ENCODE data around the gene RPS27L.

The RPS27L gene

GRCh38 chr15:63157118-63157843 lies at the start of gene RPS27L:
Gene RPS27L (minus strand): TSS chr15:63157477. CDS start chr15:63157405, 72 bp downstream.
- H3K4me1 ChIP-seq (ENCODE audit: insufficient read depth, insufficient read length): no peaks in the 10 kb centered on the region
- no peaks in the 10 kb centered on the region for H3K27me3 ChIP-seq (ENCODE audit: insufficient read depth, insufficient read length)
- peaks cover 31% of the 10 kb centered on the region for H3K36me3 ChIP-seq (ENCODE audit: insufficient read depth, insufficient read length, low read length)
- H3K9me3 ChIP-seq (ENCODE audit: insufficient read depth, low read length): no peaks in the 10 kb centered on the region
- peak; percentile 94 for DNase-seq (ENCODE audit: low read depth, low spot score)
- H3K9ac ChIP-seq (ENCODE audit: insufficient read length, low read depth): peak within 1 kb of the TSS; percentile 97
- TF ChIP-seq SUZ12 (IDR thresholded peaks at IDR 0.05; ENCODE audit: extremely low read depth, insufficient read depth, insufficient read length): no peak
- TF ChIP-seq YY1 (IDR thresholded peaks at IDR 0.05; ENCODE audit: insufficient read depth, insufficient read length): no peak
- no peak for TF ChIP-seq ZNF274 (IDR thresholded peaks at IDR 0.05; ENCODE audit: low read depth, low read length)
- H3K4me3 ChIP-seq (ENCODE audit: insufficient read length, low read depth): peak within 1 kb of the TSS; percentile 85

- Histone ChIP-seq H3K36me3 (ENCODE audit: insufficient read depth, insufficient read length, low read length) (no peaks in the 10 kb centered on the region), H3K4me1 (ENCODE audit: insufficient read depth, insufficient read length) (no peaks in the 10 kb centered on the region), H3K9me3 (ENCODE audit: insufficient read depth, low read length) (no peaks in the 10 kb centered on the region), H3K9ac (ENCODE audit: insufficient read length, low read depth) (no peak overlapping the region), H3K27me3 (ENCODE audit: insufficient read depth, insufficient read length) (no peaks in the 10 kb centered on the region), H3K4me3 (ENCODE audit: insufficient read length, low read depth) (no peak overlapping the region)
- TF ChIP-seq SUZ12 (IDR thresholded peaks at IDR 0.05; ENCODE audit: extremely low read depth, insufficient read depth, insufficient read length): no peak
- no peak for TF ChIP-seq YY1 (IDR thresholded peaks at IDR 0.05; ENCODE audit: insufficient read depth, insufficient read length)
- no peak for TF ChIP-seq ZNF274 (IDR thresholded peaks at IDR 0.05; ENCODE audit: low read depth, low read length)
- no peak for DNase-seq (ENCODE audit: low read depth, low spot score)
Observed at GRCh38 chr15:63206079-63206478, 48.8 kb upstream of the RPS27L start.

GRCh38 chr15:63203451-63204090 lies 46.3 kb upstream of the RPS27L start:
- Histone ChIP-seq H3K4me3 (ENCODE audit: insufficient read length, low read depth) (no peak overlapping the region), H3K36me3 (ENCODE audit: insufficient read depth, insufficient read length, low read length) (no peaks in the 10 kb centered on the region), H3K9me3 (ENCODE audit: insufficient read depth, low read length) (no peaks in the 10 kb centered on the region), H3K9ac (ENCODE audit: insufficient read length, low read depth) (no peak overlapping the region), H3K4me1 (ENCODE audit: insufficient read depth, insufficient read length) (no peaks in the 10 kb centered on the region), H3K27me3 (ENCODE audit: insufficient read depth, insufficient read length) (no peaks in the 10 kb centered on the region)
- TF ChIP-seq SUZ12 (IDR thresholded peaks at IDR 0.05; ENCODE audit: extremely low read depth, insufficient read depth, insufficient read length) (no peak), YY1 (IDR thresholded peaks at IDR 0.05; ENCODE audit: insufficient read depth, insufficient read length) (no peak), ZNF274 (IDR thresholded peaks at IDR 0.05; ENCODE audit: low read depth, low read length) (no peak)
- no peak for DNase-seq (ENCODE audit: low read depth, low spot score)

GRCh38 chr15:63202861-63203260 lies 45.6 kb upstream of the RPS27L start:
- TF ChIP-seq SUZ12 (IDR thresholded peaks at IDR 0.05; ENCODE audit: extremely low read depth, insufficient read depth, insufficient read length) (no peak), ZNF274 (IDR thresholded peaks at IDR 0.05; ENCODE audit: low read depth, low read length) (no peak), YY1 (IDR thresholded peaks at IDR 0.05; ENCODE audit: insufficient read depth, insufficient read length) (no peak)
- no peaks in the 10 kb centered on the region for H3K27me3 ChIP-seq (ENCODE audit: insufficient read depth, insufficient read length)
- H3K36me3 ChIP-seq (ENCODE audit: insufficient read depth, insufficient read length, low read length): no peaks in the 10 kb centered on the region
- H3K4me1 ChIP-seq (ENCODE audit: insufficient read depth, insufficient read length): no peaks in the 10 kb centered on the region
- no peaks in the 10 kb centered on the region for H3K9me3 ChIP-seq (ENCODE audit: insufficient read depth, low read length)
- DNase-seq (ENCODE audit: low read depth, low spot score): no peak
- H3K4me3 ChIP-seq (ENCODE audit: insufficient read length, low read depth): no peak overlapping the region
- no peak overlapping the region for H3K9ac ChIP-seq (ENCODE audit: insufficient read length, low read depth)

- Histone ChIP-seq H3K9ac (ENCODE audit: insufficient read length, low read depth) (no peak overlapping the region), H3K9me3 (ENCODE audit: insufficient read depth, low read length) (no peaks in the 10 kb centered on the region), H3K27me3 (ENCODE audit: insufficient read depth, insufficient read length) (no peaks in the 10 kb centered on the region), H3K4me1 (ENCODE audit: insufficient read depth, insufficient read length) (no peaks in the 10 kb centered on the region), H3K4me3 (ENCODE audit: insufficient read length, low read depth) (no peak overlapping the region), H3K36me3 (ENCODE audit: insufficient read depth, insufficient read length, low read length) (peaks cover 4% of the 10 kb centered on the region)
- no peak for DNase-seq (ENCODE audit: low read depth, low spot score)
- no peak for TF ChIP-seq ZNF274 (IDR thresholded peaks at IDR 0.05; ENCODE audit: low read depth, low read length)
- TF ChIP-seq SUZ12 (IDR thresholded peaks at IDR 0.05; ENCODE audit: extremely low read depth, insufficient read depth, insufficient read length): no peak
- no peak for TF ChIP-seq YY1 (IDR thresholded peaks at IDR 0.05; ENCODE audit: insufficient read depth, insufficient read length)
Observed at GRCh38 chr15:63200464-63201249, 43.4 kb upstream of the RPS27L start.

GRCh38 chr15:63198371-63199250 lies 41.3 kb upstream of the RPS27L start:
- DNase-seq (ENCODE audit: low read depth, low spot score): no peak
- no peaks in the 10 kb centered on the region for H3K9me3 ChIP-seq (ENCODE audit: insufficient read depth, low read length)
- no peaks in the 10 kb centered on the region for H3K27me3 ChIP-seq (ENCODE audit: insufficient read depth, insufficient read length)
- no peak overlapping the region for H3K4me3 ChIP-seq (ENCODE audit: insufficient read length, low read depth)
- H3K9ac ChIP-seq (ENCODE audit: insufficient read length, low read depth): no peak overlapping the region
- no peak for TF ChIP-seq SUZ12 (IDR thresholded peaks at IDR 0.05; ENCODE audit: extremely low read depth, insufficient read depth, insufficient read length)
- no peak for TF ChIP-seq YY1 (IDR thresholded peaks at IDR 0.05; ENCODE audit: insufficient read depth, insufficient read length)
- TF ChIP-seq ZNF274 (IDR thresholded peaks at IDR 0.05; ENCODE audit: low read depth, low read length): no peak
- peaks cover 4% of the 10 kb centered on the region for H3K36me3 ChIP-seq (ENCODE audit: insufficient read depth, insufficient read length, low read length)
- H3K4me1 ChIP-seq (ENCODE audit: insufficient read depth, insufficient read length): no peaks in the 10 kb centered on the region

All from NT2/D1 (cell line).